B cell (primary cell): ENCODE data around the gene HRC.

Experiments
- EZH2 ChIP-seq: IDR thresholded peaks from 2 replicates; pipeline ENCODE4 v1.6.1; 2012; ENCODE audit warnings: borderline replicate concordance, low read depth, mild to moderate bottlenecking, moderate library complexity, low read length; ENCODE audit not compliant: insufficient read depth, poor library complexity, severe bottlenecking
- TF ChIP-seq, protein P1 (sequence below): fragments of 200-600 bp; IDR thresholded peaks from one replicate; pipeline ENCODE4 v1.8.0; 2022; ENCODE audit warnings: antibody characterized with exemption, mild to moderate bottlenecking

- TF ChIP-seq, protein P1, sequence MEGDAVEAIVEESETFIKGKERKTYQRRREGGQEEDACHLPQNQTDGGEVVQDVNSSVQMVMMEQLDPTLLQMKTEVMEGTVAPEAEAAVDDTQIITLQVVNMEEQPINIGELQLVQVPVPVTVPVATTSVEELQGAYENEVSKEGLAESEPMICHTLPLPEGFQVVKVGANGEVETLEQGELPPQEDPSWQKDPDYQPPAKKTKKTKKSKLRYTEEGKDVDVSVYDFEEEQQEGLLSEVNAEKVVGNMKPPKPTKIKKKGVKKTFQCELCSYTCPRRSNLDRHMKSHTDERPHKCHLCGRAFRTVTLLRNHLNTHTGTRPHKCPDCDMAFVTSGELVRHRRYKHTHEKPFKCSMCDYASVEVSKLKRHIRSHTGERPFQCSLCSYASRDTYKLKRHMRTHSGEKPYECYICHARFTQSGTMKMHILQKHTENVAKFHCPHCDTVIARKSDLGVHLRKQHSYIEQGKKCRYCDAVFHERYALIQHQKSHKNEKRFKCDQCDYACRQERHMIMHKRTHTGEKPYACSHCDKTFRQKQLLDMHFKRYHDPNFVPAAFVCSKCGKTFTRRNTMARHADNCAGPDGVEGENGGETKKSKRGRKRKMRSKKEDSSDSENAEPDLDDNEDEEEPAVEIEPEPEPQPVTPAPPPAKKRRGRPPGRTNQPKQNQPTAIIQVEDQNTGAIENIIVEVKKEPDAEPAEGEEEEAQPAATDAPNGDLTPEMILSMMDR = no peak
- no peak for TF ChIP-seq EZH2
Observed at GRCh38 chr19:49160450-49161189, 5.4 kb upstream of the HRC start.
